Fibroblast of the aortic adventitia (primary cell): ENCODE measurements around the gene SNTA1. TPM values are rescaled to one million over a fixed set of nuclear protein-coding genes. Genes with fewer than 3 reads are reported as not detected.
A peak's percentile ranks its signal among the peaks of the same experiment; 100 is the strongest.

Experiments used
- DNase-seq: peaks from one replicate; pipeline ENCODE4 v3.0.0-alpha.2; 2010; ENCODE audit warnings: low read depth
- H3K4me3 ChIP-seq: 2 replicates; pipeline ENCODE4 v1.5.1; 2011; ENCODE audit warnings: low read depth, mild to moderate bottlenecking, control low read depth, low read length, moderate library complexity
- total RNA-seq: library from RNA; depleted of rRNA; stranded (reverse); fragments of >200 nt; gene quantifications from 2 replicates; pipeline ENCODE4 v1.2.3, GENCODE V29; 2012; ENCODE audit warnings: low replicate concordance
- TF ChIP-seq, protein P1 (sequence below): IDR thresholded peaks from 2 replicates; pipeline ENCODE4 v1.5.1; 2011; ENCODE audit warnings: mild to moderate bottlenecking, low read length, control low read depth, inconsistent platforms; ENCODE audit not compliant: insufficient read depth

Gene SNTA1
- total RNA-seq, 1 donor = 25.7 TPM

- DNase-seq = no peak
- TF ChIP-seq, protein P1, sequence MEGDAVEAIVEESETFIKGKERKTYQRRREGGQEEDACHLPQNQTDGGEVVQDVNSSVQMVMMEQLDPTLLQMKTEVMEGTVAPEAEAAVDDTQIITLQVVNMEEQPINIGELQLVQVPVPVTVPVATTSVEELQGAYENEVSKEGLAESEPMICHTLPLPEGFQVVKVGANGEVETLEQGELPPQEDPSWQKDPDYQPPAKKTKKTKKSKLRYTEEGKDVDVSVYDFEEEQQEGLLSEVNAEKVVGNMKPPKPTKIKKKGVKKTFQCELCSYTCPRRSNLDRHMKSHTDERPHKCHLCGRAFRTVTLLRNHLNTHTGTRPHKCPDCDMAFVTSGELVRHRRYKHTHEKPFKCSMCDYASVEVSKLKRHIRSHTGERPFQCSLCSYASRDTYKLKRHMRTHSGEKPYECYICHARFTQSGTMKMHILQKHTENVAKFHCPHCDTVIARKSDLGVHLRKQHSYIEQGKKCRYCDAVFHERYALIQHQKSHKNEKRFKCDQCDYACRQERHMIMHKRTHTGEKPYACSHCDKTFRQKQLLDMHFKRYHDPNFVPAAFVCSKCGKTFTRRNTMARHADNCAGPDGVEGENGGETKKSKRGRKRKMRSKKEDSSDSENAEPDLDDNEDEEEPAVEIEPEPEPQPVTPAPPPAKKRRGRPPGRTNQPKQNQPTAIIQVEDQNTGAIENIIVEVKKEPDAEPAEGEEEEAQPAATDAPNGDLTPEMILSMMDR = no peak
- H3K4me3 ChIP-seq = no peak overlapping the region
Measured at GRCh38 chr20:33410081-33410742, 33.4 kb downstream of the SNTA1 start.

GRCh38 chr20:33408716-33409654 is 34.6 kb downstream of the SNTA1 start:
- H3K4me3 ChIP-seq = no peak overlapping the region
- TF ChIP-seq, protein P1 = no peak
- DNase-seq = no peak

DNA sequence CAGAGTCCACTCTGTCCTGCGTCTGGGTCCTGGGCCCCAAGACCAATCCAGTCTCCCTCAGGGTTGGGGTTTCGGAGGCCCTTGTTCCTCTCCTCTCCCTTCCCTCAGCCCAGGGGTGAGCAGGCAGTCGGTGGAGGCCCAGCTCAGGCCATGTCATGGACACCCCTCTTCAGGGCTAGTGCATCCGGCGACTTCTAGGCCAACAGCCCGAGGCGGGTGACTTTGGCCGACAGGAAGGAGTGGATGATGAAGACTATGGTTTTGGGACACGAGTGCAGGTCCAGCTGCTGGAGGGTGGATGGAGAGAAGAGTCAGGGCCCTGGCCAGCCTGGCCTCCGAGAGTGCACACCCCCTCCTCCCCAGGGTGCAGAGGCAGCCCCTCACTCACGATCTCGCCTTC is 35.2 kb downstream of the SNTA1 start:
- TF ChIP-seq, protein P1 = no peak
- no peak overlapping the region for H3K4me3 ChIP-seq
- no peak for DNase-seq

GRCh38 chr20:33407796-33408195 is 35.8 kb downstream of the SNTA1 start:
- no peak for DNase-seq
- no peak overlapping the region for H3K4me3 ChIP-seq
- TF ChIP-seq, protein P1 = no peak

GRCh38 chr20:33407251-33407650 is 36.3 kb downstream of the SNTA1 start:
- peak; percentile 12 for DNase-seq
- no peak overlapping the region for H3K4me3 ChIP-seq
- TF ChIP-seq, protein P1 = no peak

DNA sequence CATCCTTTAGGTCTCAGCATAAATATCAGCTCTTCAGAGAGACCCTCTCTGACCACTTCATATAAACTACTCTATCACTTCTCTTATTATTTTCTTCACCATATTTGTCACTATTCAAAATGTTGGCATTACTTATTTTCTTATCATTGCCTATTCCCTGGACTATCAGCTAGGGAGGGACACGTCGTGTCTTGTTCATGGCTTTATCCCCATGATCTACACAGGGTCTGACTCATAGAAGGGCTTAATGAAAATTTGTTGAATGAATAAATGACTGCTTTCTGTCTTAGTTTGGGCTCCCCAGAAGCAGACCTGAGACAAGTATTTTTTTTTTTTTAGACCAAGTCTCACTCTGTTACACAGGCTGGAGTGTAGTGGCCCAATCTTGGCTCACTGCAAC is 39.3 kb downstream of the SNTA1 start:
- TF ChIP-seq, protein P1 = no peak
- no peak for DNase-seq
- H3K4me3 ChIP-seq = no peak overlapping the region
